AG04450 (cell line): ENCODE results near the gene SCYL1. TPM values are rescaled to one million over a fixed set of nuclear protein-coding genes. Genes with fewer than 3 reads are reported as not detected.

ENCODE experiments used
- CTCF ChIA-PET: fragments of 300-600, 350-600 bp; formaldehyde crosslinking; extraction: SDS; loops from one replicate; lab custom pipeline; 2022; ENCODE audit warnings: antibody characterized with exemption, inconsistent platforms; lab: Charles Lee
- POLR2A ChIA-PET: fragments of 350-600 bp; formaldehyde crosslinking; extraction: SDS; loops from one replicate; lab custom pipeline; 2021; ENCODE audit warnings: antibody characterized with exemption, inconsistent platforms; lab: Yijun Ruan, JAX
- DNase-seq: peaks from one replicate; pipeline ENCODE4 v3.0.0-alpha.2; 2011; ENCODE audit warnings: low read depth, low spot score
- H3K27ac ChIP-seq: one replicate; pipeline ENCODE4 v1.5.1; 2012; ENCODE audit warnings: low read depth, low read length, control low read depth
- H3K27me3 ChIP-seq: one replicate; pipeline ENCODE4 v1.6.0; 2012; ENCODE audit warnings: low read length; ENCODE audit not compliant: control insufficient read depth, insufficient read depth
- H3K4me3 ChIP-seq: 2 replicates; pipeline ENCODE4 v1.5.1; 2011; ENCODE audit warnings: mild to moderate bottlenecking, low read depth, low read length, control low read depth
- H3K9me3 ChIP-seq: 2 replicates; pipeline ENCODE4 v1.5.1; 2012; ENCODE audit warnings: low read length; ENCODE audit not compliant: control insufficient read depth, insufficient read depth
- polyA plus RNA-seq: library from polyadenylated mRNA; depleted of rRNA; stranded (reverse); fragments of >200 nt; gene quantifications from 2 replicates; pipeline ENCODE4 v1.2.3, GENCODE V29; 2011
- TF ChIP-seq, protein P1 (sequence below): IDR thresholded peaks from 2 replicates; pipeline ENCODE4 v1.5.1; 2011; ENCODE audit warnings: low read depth, low read length, control low read depth, inconsistent platforms

Gene SCYL1
- polyA plus RNA-seq, 1 experiment: 60.9 TPM

DNA sequence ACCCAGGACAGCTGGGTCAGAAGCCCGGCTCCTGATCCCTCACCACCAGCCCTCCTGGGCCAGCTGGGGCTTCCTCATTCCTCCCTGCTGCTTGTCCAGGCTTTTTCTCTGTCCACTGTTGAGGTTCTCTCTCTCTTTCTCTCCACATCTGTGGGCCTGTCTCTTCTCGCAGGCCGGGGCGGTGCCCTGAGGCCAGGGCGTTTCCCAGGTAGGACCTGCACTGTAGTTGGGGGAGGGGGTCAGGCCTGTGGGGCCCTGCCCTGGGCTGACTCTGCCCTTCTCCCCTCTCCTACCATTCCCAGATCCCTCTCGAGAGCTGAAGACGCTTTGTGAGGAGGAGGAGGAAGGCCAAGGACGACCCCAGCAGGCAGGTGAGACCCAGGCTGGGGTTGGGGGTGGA, 55.9 kb downstream of the SCYL1 start:
- DNase-seq: no peak
- Histone ChIP-seq H3K9me3 (no peaks in the 10 kb centered on the region), H3K27ac (no peak overlapping the region), H3K4me3 (no peak overlapping the region), H3K27me3 (no peaks in the 10 kb centered on the region)
- ChIA-PET CTCF (interaction anchor here (1.0 kb wide), 1 partner anchor 14 kb away, joined by 3 read pairs; no protein-coding TSS in a partner anchor), POLR2A (no interaction called here)
- TF ChIP-seq, protein P1, sequence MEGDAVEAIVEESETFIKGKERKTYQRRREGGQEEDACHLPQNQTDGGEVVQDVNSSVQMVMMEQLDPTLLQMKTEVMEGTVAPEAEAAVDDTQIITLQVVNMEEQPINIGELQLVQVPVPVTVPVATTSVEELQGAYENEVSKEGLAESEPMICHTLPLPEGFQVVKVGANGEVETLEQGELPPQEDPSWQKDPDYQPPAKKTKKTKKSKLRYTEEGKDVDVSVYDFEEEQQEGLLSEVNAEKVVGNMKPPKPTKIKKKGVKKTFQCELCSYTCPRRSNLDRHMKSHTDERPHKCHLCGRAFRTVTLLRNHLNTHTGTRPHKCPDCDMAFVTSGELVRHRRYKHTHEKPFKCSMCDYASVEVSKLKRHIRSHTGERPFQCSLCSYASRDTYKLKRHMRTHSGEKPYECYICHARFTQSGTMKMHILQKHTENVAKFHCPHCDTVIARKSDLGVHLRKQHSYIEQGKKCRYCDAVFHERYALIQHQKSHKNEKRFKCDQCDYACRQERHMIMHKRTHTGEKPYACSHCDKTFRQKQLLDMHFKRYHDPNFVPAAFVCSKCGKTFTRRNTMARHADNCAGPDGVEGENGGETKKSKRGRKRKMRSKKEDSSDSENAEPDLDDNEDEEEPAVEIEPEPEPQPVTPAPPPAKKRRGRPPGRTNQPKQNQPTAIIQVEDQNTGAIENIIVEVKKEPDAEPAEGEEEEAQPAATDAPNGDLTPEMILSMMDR: no peak

DNA sequence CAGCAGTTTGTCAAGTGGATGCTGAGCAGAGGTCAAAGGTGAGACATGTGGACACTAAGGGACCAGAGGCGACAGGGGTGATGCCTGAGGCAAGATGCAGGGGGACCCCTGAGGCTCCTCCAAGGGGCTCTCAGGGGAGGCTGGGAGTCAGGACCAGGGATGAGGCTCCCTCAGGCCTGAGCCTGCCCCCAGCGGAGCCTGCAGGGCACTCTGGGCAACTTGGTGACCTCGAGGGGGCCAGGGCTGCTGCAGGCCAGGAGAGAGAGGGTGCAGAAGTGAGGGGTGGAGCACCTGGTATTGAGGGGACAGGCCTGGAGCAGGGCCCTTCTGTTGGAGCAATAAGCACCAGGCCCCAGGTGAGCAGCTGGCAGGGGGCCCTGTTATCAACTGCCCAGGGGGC, 57.0 kb downstream of the SCYL1 start:
- H3K27ac ChIP-seq: no peak overlapping the region
- no peaks in the 10 kb centered on the region for H3K9me3 ChIP-seq
- H3K27me3 ChIP-seq: no peaks in the 10 kb centered on the region
- ChIA-PET CTCF (interaction anchor here (1.1 kb wide), 1 partner anchor 12 kb away, joined by 4 read pairs; no protein-coding TSS in a partner anchor), POLR2A (no interaction called here)
- TF ChIP-seq, protein P1: no peak
- no peak for DNase-seq
- no peak overlapping the region for H3K4me3 ChIP-seq

DNA sequence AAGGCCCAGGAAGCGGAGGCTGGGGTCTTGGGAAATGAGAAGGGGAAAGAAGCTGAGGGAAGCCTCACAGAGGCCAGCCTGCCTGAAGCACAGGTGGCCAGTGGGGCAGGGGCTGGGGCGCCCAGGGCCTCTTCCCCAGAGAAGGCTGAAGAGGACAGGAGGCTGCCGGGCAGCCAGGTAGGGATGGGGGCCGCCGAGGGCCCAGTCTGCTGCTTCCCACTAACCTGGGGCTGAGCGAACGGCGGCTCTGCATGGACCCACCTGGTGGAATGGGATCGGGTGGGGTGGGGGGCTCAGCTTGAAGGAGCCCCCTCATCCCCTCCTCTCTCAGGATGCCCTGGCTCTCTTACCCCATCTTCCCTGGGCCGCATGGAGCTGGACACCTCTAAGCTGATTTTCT, 58.7 kb downstream of the SCYL1 start:
- TF ChIP-seq, protein P1: no peak
- no peak overlapping the region for H3K4me3 ChIP-seq
- ChIA-PET POLR2A (interaction anchor here (0.6 kb wide), 2 partner anchors 42 to 73 kb away, joined by 4 read pairs; no protein-coding TSS in a partner anchor), CTCF (interaction anchor here (1.5 kb wide), 1 partner anchor 10 kb away, joined by 9 read pairs; no protein-coding TSS in a partner anchor)
- H3K27ac ChIP-seq: no peak overlapping the region
- H3K27me3 ChIP-seq: no peaks in the 10 kb centered on the region
- no peak for DNase-seq
- H3K9me3 ChIP-seq: no peaks in the 10 kb centered on the region

DNA sequence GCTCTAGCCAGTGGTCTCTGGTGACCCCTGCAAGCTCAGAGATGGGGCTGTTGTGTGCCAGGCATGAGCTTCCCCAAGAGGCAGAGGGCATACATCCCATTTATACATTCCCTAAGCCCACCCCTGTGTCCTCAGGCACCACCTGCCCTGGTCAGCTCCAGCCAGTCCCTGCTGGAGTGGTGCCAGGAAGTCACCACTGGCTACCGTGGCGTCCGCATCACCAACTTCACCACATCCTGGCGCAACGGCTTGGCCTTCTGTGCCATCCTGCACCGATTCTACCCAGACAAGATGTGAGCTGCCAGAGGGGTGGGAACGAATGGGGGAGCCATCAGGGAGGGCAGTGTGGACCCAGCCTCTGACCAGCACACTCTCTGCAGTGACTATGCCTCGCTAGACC, 59.2 kb downstream of the SCYL1 start:
- Histone ChIP-seq H3K27me3 (no peaks in the 10 kb centered on the region), H3K4me3 (no peak overlapping the region), H3K9me3 (no peaks in the 10 kb centered on the region), H3K27ac (no peak overlapping the region)
- ChIA-PET CTCF (interaction anchor here (1.5 kb wide), 1 partner anchor 10 kb away, joined by 9 read pairs; no protein-coding TSS in a partner anchor), POLR2A (interaction anchor here (0.6 kb wide), 1 partner anchor 43 kb away, joined by 4 read pairs; no protein-coding TSS in a partner anchor)
- no peak for DNase-seq
- TF ChIP-seq, protein P1: no peak

DNA sequence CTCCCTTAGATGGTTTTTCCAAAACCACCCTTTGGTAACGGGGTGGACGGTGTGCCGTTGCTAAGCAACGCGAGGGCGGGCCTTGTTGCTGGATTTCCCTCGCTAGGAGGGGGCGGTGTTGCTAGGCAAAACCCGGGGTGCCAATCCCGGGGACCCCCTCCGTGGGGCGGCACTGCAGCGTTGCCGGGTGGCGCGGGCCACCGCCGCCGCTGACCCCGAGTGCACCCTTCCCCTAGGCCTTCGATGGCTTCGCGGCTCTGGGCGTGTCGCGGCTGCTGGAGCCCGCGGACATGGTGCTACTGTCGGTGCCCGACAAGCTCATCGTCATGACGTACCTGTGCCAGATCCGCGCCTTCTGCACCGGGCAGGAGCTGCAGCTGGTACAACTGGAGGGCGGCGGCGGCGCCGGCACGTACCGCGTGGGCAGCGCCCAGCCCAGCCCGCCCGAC, 59.9 kb downstream of the SCYL1 start:
- no peak for DNase-seq
- Histone ChIP-seq H3K9me3 (no peaks in the 10 kb centered on the region), H3K27ac (no peak overlapping the region), H3K27me3 (no peaks in the 10 kb centered on the region), H3K4me3 (no peak overlapping the region)
- CTCF ChIA-PET: interaction anchor here (0.5 to 1.5 kb wide), 2 partner anchors 9 to 483 kb away, joined by 3 to 9 read pairs; no protein-coding TSS in a partner anchor
- POLR2A ChIA-PET: no interaction called here
- TF ChIP-seq, protein P1: no peak
